ENCODE measurements around the gene GDI1.

Gene GDI1

DNA sequence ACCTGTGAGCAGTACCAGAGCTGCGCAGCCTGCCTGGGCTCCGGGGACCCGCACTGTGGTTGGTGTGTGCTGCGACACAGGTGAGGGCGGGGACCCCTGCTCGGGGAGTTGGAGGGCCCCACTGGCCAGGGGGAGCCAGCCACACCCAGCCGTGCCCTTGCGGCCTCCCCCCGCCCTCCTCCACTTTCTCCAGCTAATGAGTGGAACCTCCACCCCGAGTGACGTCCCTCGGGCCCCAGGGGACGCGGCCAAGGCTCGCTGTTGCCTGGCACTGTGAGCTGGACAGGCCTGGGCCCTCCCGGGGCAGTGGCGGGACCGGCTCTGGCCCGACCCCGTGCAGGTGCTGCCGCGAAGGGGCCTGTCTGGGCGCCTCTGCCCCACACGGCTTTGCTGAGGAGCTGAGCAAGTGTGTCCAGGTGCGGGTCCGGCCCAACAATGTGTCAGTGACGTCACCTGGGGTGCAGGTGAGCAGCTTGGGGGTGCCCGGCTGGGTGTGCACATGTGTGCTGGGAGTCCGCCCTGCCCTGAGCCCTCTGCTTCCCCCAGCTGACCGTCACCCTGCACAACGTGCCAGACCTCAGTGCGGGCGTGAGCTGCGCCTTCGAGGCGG, 26.8 kb downstream of the GDI1 start:
- DNase-seq, result no peak

- DNase-seq, result no peak
Observed at GRCh38 chrX:154464806-154465365, 27.9 kb downstream of the GDI1 start.

- no peak for DNase-seq
Observed at GRCh38 chrX:154465601-154466000, 28.6 kb downstream of the GDI1 start.

DNA sequence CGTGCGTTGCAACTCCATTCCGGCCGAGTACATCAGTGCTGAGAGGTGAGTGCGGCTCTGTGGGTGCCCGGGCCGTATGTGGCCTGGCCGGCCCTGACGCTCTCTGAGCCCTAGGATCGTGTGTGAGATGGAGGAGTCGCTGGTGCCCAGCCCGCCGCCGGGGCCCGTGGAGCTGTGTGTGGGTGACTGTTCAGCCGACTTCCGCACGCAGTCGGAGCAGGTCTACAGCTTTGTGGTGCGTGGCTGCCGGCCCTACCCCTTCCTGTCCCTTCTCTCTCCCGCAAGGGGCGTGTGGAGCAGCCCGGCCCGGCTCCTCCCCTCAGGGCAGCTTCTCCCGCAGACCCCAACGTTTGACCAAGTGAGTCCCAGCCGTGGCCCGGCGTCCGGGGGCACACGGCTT, 29.1 kb downstream of the GDI1 start:
- DNase-seq, result no peak

DNA sequence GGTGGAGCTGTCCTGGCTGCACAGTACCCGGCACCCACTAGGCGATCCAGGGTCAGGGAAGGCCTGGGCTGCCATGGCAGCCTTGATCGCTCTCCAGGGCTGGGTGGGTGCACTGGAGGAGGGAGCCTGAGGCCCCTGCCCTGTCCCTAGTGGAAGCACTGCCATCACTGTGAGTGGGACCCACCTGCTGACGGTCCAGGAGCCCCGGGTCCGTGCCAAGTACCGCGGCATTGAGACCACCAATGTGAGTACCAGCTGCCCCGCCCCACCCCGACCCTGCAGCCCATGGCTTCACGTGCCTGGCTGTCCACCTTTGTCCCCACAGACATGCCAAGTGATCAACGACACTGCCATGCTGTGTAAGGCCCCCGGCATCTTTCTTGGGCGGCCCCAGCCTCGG, 30.0 kb downstream of the GDI1 start:
- no peak for DNase-seq

DNA sequence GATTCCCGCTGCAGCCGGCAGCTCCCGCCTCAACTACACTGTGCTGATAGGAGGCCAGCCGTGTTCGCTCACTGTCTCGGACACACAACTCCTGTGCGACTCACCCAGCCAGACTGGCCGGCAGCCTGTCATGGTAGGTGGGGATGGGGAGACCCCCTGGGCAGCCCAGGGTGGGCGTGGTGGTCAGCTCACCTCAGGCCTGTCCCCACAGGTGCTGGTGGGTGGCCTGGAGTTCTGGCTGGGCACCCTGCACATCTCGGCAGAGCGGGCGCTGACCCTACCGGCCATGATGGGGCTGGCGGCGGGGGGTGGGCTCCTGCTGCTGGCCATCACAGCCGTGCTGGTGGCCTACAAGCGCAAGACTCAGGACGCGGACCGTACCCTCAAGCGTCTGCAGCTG, 30.6 kb downstream of the GDI1 start:
- DNase-seq, result no peak

GRCh38 chrX:154468217-154468616, 31.3 kb downstream of the GDI1 start:
- no peak for DNase-seq

- DNase-seq, result no peak
Observed at GRCh38 chrX:154469114-154469513, 32.2 kb downstream of the GDI1 start.

GRCh38 chrX:154469880-154470279, 32.9 kb downstream of the GDI1 start:
- no peak for DNase-seq

DNA sequence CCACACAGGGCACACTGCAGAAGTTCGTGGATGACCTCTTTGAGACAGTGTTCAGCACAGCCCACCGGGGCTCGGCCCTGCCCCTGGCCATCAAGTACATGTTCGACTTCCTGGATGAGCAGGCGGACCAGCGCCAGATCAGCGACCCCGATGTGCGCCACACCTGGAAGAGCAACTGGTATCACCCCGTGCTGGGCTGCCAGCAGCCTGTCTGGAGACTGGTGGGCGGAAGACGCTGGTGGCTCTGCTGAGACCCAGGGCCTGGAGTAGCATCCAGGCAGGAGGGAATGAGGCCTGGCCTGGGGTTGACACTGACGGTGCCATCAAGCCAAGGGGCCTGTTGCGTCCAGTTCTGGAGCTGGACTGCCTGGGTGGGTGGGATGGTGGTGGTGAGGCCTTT, 33.5 kb downstream of the GDI1 start:
- no peak for DNase-seq

GRCh38 chrX:154470914-154471568, 34.1 kb downstream of the GDI1 start:
- no peak for DNase-seq

DNA sequence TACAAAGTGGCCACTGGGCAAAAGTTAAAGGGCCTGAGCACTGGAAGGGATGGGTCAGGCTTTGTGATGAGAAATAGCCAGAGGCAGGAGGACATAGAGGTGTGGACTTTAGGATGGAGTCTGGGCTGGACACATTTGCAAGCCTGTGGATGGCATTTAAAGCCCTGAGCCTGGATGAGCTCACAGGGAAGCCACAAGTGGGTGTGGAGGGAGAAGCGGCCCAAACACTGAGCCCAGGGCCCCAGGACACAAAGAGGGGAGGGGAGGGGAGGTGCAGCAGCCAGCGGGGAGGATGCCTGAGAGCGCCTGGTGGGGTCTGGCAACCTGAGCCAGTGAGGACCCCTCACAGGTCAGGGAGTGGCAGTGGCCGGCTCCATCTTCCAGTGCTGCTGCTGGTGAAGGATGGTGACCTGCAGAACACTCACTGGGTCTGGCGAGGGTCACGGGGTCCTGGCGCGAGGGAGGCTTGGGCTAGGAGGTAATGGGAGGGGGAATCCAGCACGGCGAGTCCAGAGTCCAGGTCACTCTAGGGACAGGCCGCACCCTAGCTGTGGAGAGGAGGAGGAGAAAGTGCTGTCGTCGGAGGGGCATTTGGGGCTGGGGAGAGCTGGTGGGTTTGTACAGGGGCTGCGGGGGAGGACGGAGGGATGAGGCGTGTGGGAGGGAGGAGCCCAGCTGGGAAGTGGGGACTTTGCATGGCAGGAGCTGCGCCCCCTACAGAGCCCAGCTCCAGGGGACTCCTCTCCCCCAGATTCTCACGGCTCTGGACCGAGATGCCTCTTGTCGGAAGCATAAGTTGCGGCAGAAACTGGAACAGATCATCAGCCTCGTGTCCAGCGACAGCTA, 35.1 kb downstream of the GDI1 start:
- DNase-seq, result no peak

- DNase-seq, result no peak
Observed at GRCh38 chrX:154472685-154473632, 36.0 kb downstream of the GDI1 start.

GRCh38 chrX:154473683-154474082, 36.7 kb downstream of the GDI1 start:
- no peak for DNase-seq

DNA sequence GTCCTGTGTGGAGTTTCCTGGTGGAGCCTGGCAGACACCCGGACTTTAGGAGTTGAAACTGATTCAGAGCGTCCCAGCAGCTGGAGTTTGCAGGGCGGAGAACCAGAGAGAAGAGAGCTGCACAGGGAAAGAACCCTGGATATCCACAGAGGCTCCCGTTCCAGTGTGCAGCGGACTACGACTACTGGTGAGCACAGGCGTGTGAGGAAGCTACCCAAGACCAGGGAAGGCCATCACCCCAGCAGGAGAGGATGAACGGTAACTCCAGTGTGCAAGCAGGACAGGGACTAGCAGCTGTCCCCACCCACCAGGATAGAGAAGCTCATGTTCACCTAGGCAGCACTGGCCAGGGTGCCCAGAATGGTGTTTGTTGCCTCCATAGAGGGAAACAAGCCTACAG, 39.9 kb downstream of the GDI1 start:
- DNase-seq, result no peak

DNA sequence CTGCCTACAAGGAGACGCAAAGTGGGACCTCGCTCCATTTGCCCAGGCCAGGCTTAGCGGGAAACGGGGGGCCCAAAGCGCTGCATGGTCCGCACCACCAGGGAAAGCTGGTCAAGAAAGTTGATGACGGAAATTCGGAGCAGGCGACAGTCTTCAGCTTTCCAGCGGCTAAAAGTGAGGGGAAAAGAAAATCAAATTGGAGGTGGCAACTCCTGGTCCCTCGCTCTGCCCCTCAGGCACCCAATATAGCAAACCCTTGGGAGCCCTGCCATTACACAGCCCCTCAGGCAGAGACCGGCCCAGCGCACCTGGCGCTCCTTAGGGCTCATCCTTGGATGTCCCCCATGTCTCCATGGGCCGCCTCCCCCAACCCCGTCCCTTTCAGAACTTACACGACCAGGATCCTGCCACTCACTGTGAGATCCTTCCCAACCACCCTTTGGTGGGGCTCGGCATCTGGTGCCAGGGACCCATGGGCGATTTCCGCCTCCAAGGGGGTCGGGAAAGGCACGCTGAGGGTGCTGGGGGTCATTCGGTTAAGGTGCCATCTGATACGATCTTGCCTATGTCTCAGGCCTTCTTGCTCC, 41.0 kb downstream of the GDI1 start:
- no peak for DNase-seq

GRCh38 chrX:154478728-154479622, 42.0 kb downstream of the GDI1 start, which contains the start of gene LAGE3:
LAGE3 (minus strand) TSS chrX:154479281; CDS start chrX:154478915, 366 bp downstream.
- peak; percentile 99 for DNase-seq

DNA sequence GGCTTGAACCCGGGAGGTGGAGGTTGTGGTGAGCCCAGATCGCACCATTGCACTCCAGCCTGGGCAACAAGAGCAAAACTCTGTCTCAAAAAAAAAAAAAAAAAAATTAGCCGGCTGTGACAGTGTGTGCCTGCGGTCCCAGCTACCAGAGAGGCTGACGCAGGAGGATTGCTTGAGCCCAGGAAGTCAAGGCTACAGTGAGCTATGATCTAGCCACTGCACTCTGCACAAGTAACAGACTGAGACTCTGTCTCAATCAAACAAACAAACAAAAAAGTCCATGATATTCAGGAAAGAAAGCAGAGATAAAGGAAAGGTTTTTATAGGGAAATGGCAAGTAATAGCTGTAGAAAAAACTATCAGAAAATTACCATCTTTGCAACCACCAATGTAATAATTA, 44.2 kb downstream of the GDI1 start:
- no peak for DNase-seq

- no peak for DNase-seq
Observed at GRCh38 chrX:154481911-154482601, 45.1 kb downstream of the GDI1 start.

DNA sequence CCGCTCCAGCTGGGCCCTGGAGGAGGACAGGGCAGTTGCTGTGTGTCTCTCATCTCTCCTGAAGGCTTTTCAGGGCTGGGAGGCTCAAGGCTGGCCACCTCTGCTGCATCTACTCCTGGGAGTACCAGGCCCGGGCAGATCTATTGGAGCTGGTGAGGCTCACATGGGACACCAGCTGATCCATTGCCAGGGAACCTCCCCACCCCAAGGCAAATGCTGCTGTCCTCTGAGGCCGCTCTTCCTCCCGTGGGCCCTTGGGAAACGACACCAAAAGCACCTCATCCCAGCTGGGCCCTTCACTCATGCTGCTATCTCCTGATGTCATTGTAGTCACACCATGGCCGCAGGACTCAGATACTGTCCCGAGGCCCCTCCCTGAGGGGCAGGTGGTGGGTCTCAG, 45.8 kb downstream of the GDI1 start:
- no peak for DNase-seq

All from activated CD8-positive, alpha-beta memory T cell treated with anti-CD3 and anti-CD28 coated beads for 24 hours (primary cell).